ENCODE results near the gene ACTG1.
A peak's percentile ranks its signal among the peaks of the same experiment; 100 is the strongest.

Gene ACTG1

GRCh38 chr17:81509972-81510784 is 2.4 kb downstream of the ACTG1 start:
- H3K4ac ChIP-seq (ENCODE audit: low read length), result no peak overlapping the region
- no peak overlapping the region for H2BK5ac ChIP-seq (ENCODE audit: low read length)
- no peak overlapping the region for H3K18ac ChIP-seq (ENCODE audit: low read length)
- peak overlapping the region; percentile 87 for H3K4me2 ChIP-seq (ENCODE audit: insufficient read depth, low read length, poor library complexity, severe bottlenecking)
- no peak overlapping the region for H2BK12ac ChIP-seq (ENCODE audit: low read length)
- peak overlapping the region; percentile 1 for H3K23ac ChIP-seq (ENCODE audit: low read depth, low read length, poor library complexity)
- no peak overlapping the region for H3K14ac ChIP-seq (ENCODE audit: low read length)
- peaks cover 29 to 39% of the 10 kb centered on the region in 2 donors for H3K36me3 ChIP-seq (replicated peaks in 1 of 2; ENCODE audit: control insufficient read depth in 2 of 2, insufficient read depth in 2 of 2, low read length in 2 of 2)
- peaks cover 13% of the 10 kb centered on the region for H3K79me1 ChIP-seq (ENCODE audit: low read depth, low read length)
- peaks cover 5 to 7% of the 10 kb centered on the region in 2 donors for H3K4me1 ChIP-seq (ENCODE audit: control insufficient read depth in 2 of 2, insufficient read depth in 1 of 2, low read depth in 1 of 2, low read length in 2 of 2)
- peak overlapping the region; percentile 100 for H3K9ac ChIP-seq (ENCODE audit: low read depth, low read length, poor library complexity)
- H2BK120ac ChIP-seq (ENCODE audit: low read depth, low read length), result no peak overlapping the region
- H3K27ac ChIP-seq (replicated peaks; ENCODE audit: low read length), result no peak overlapping the region
- H3K4me3 ChIP-seq (ENCODE audit: low read length in 2 of 2), result peak overlapping the region; percentile 90 to 95
- no peak overlapping the region for H2BK15ac ChIP-seq (ENCODE audit: low read length)
- H3K9me3 ChIP-seq (replicated peaks in 1 of 2; ENCODE audit: control insufficient read depth in 2 of 2, insufficient read depth in 1 of 2, low read depth in 1 of 2, low read length in 2 of 2), result peaks cover 0 to 8% of the 10 kb centered on the region in 2 donors
- DNase-seq (ENCODE audit: low spot score), result no peak
- no peak overlapping the region for H2AFZ ChIP-seq (ENCODE audit: low read length)
- no peaks in the 10 kb centered on the region for H3K27me3 ChIP-seq (ENCODE audit: control insufficient read depth in 3 of 3, insufficient read depth in 3 of 3, low read depth in 1 of 3, low read length in 3 of 3)
- H4K8ac ChIP-seq (ENCODE audit: low read depth, low read length), result no peak overlapping the region
- H2AK5ac ChIP-seq (ENCODE audit: low read depth, low read length), result no peak overlapping the region
- WGBS, 2 donors (ENCODE audit: extremely low coverage in 2 of 2, insufficient read length in 2 of 2, insufficient replicate concordance in 1 of 2), result no CpG with 5 or more reads among the region's 22 CpGs
- no peak overlapping the region for H4K91ac ChIP-seq (ENCODE audit: low read depth, low read length, poor library complexity)

DNA sequence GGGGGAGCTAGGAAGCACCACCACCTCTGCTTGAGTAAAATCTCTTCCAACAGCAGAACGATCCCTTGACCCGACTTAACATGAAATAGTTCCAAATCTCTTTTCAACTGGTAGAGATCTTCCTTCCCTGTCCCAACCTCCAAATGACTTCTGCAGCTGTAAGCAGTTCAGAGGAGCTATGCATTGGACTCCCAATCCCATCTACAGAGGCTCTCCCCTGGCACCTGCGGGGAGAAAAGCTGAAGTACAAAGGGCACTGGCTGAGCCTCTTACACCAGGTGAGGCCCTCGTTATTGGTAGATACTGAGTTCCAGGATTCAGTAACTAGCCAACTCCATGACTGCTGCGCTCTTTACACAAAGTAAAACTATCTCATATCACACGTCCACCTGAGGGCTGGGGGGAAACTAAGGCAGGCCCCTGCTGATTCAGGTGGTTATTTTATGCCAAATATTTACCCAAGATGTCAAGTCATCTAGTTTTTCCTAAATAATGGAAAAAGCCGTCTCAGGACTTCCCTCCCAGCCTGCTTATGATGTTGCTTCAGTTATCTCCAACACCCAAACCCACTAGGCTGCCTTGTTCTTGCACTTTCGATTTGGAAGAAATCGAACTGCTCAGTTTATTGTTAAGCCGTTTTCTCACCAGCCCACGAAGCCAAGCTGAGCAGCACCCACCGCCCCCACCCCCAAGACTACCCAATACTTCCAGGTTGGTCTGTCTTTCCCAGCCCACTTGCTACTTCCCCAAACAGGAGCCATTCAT is 3.2 kb downstream of the ACTG1 start:
- Histone ChIP-seq H3K27ac (replicated peaks; ENCODE audit: low read length) (no peak overlapping the region), H2AK5ac (ENCODE audit: low read depth, low read length) (no peak overlapping the region)

DNA sequence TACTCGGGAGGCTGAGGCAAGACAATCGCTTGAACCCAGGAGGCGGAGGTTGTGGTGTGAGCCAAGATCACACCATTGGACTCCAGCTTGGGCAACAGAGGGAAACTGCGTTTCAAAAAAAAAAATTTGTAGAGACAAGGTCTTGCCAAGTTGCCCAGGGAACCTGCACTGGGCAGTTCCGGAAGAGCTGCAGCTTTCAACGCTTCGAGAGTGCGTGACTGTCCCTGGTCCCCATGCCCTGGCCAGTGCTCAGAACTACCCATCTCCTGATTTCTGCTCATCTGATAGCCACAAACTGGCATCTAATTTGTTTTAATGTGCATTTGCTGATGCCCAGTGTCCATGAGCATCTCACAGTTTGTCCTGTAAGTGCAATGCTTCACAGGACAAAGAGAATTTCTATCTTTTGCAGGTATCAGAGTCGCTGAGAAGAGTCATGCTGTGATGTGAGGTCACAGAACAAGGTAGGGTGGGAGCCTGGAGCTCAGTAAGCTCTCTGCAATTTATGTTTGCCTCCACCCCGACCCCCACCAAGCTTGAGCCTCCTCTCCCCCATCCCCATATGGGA is 3.9 kb downstream of the ACTG1 start:
- no peak overlapping the region for H2BK5ac ChIP-seq (ENCODE audit: low read length)
- no peak overlapping the region for H4K91ac ChIP-seq (ENCODE audit: low read depth, low read length, poor library complexity)
- no peak overlapping the region for H3K4ac ChIP-seq (ENCODE audit: low read length)
- no peak overlapping the region for H3K9ac ChIP-seq (ENCODE audit: low read depth, low read length, poor library complexity)
- no peak overlapping the region for H2BK120ac ChIP-seq (ENCODE audit: low read depth, low read length)
- no peak overlapping the region for H3K23ac ChIP-seq (ENCODE audit: low read depth, low read length, poor library complexity)
- H2AFZ ChIP-seq (ENCODE audit: low read length), result no peak overlapping the region
- peak overlapping the region; percentile 7 for H3K27ac ChIP-seq (replicated peaks; ENCODE audit: low read length)
- no peak overlapping the region for H2BK15ac ChIP-seq (ENCODE audit: low read length)
- H3K14ac ChIP-seq (ENCODE audit: low read length), result no peak overlapping the region
- peaks cover 5 to 7% of the 10 kb centered on the region in 2 donors for H3K4me1 ChIP-seq (ENCODE audit: control insufficient read depth in 2 of 2, insufficient read depth in 1 of 2, low read depth in 1 of 2, low read length in 2 of 2)
- DNase-seq (ENCODE audit: low spot score), result no peak
- peak overlapping the region; percentile 26 for H3K4me2 ChIP-seq (ENCODE audit: insufficient read depth, low read length, poor library complexity, severe bottlenecking)
- no CpG with 5 or more reads among the region's 10 CpGs for WGBS, 2 donors (ENCODE audit: extremely low coverage in 2 of 2, insufficient read length in 2 of 2, insufficient replicate concordance in 1 of 2)
- peaks cover 11% of the 10 kb centered on the region for H3K79me1 ChIP-seq (ENCODE audit: low read depth, low read length)
- H3K9me3 ChIP-seq (replicated peaks in 1 of 2; ENCODE audit: control insufficient read depth in 2 of 2, insufficient read depth in 1 of 2, low read depth in 1 of 2, low read length in 2 of 2), result peaks cover 0 to 8% of the 10 kb centered on the region in 2 donors
- H3K18ac ChIP-seq (ENCODE audit: low read length), result no peak overlapping the region
- no peak overlapping the region for H2AK5ac ChIP-seq (ENCODE audit: low read depth, low read length)
- peak overlapping the region in 1 of 2 donors; percentile 95 for H3K4me3 ChIP-seq (ENCODE audit: low read length in 2 of 2)
- H2BK12ac ChIP-seq (ENCODE audit: low read length), result no peak overlapping the region
- H3K27me3 ChIP-seq (ENCODE audit: control insufficient read depth in 3 of 3, insufficient read depth in 3 of 3, low read depth in 1 of 3, low read length in 3 of 3), result no peaks in the 10 kb centered on the region
- no peak overlapping the region for H4K8ac ChIP-seq (ENCODE audit: low read depth, low read length)
- peaks cover 29 to 39% of the 10 kb centered on the region in 2 donors for H3K36me3 ChIP-seq (replicated peaks in 1 of 2; ENCODE audit: control insufficient read depth in 2 of 2, insufficient read depth in 2 of 2, low read length in 2 of 2)

More for the DNA sequence above, 3.2 kb downstream of the ACTG1 start:
- Histone ChIP-seq H3K4ac (ENCODE audit: low read length) (no peak overlapping the region), H3K23ac (ENCODE audit: low read depth, low read length, poor library complexity) (no peak overlapping the region), H3K14ac (ENCODE audit: low read length) (no peak overlapping the region), H4K91ac (ENCODE audit: low read depth, low read length, poor library complexity) (no peak overlapping the region), H2BK12ac (ENCODE audit: low read length) (no peak overlapping the region), H3K4me2 (ENCODE audit: insufficient read depth, low read length, poor library complexity, severe bottlenecking) (peak overlapping the region; percentile 26), H3K9me3 (replicated peaks in 1 of 2; ENCODE audit: control insufficient read depth in 2 of 2, insufficient read depth in 1 of 2, low read depth in 1 of 2, low read length in 2 of 2) (peaks cover 0 to 8% of the 10 kb centered on the region in 2 donors), H4K8ac (ENCODE audit: low read depth, low read length) (no peak overlapping the region), H3K4me1 (ENCODE audit: control insufficient read depth in 2 of 2, insufficient read depth in 1 of 2, low read depth in 1 of 2, low read length in 2 of 2) (peaks cover 5 to 7% of the 10 kb centered on the region in 2 donors), H3K27me3 (ENCODE audit: control insufficient read depth in 3 of 3, insufficient read depth in 3 of 3, low read depth in 1 of 3, low read length in 3 of 3) (no peaks in the 10 kb centered on the region), H2AFZ (ENCODE audit: low read length) (no peak overlapping the region), H3K4me3 (ENCODE audit: low read length in 2 of 2) (peak overlapping the region; percentile 16 to 95), H2BK5ac (ENCODE audit: low read length) (no peak overlapping the region), H2BK120ac (ENCODE audit: low read depth, low read length) (no peak overlapping the region), H2BK15ac (ENCODE audit: low read length) (no peak overlapping the region), H3K79me1 (ENCODE audit: low read depth, low read length) (peaks cover 13% of the 10 kb centered on the region), H3K36me3 (replicated peaks in 1 of 2; ENCODE audit: control insufficient read depth in 2 of 2, insufficient read depth in 2 of 2, low read length in 2 of 2) (peaks cover 29 to 39% of the 10 kb centered on the region in 2 donors), H3K18ac (ENCODE audit: low read length) (no peak overlapping the region), H3K9ac (ENCODE audit: low read depth, low read length, poor library complexity) (no peak overlapping the region)
- no CpG with 5 or more reads among the region's 12 CpGs for WGBS, 2 donors (ENCODE audit: extremely low coverage in 2 of 2, insufficient read length in 2 of 2, insufficient replicate concordance in 1 of 2)
- no peak for DNase-seq (ENCODE audit: low spot score)

- Histone ChIP-seq H3K27me3 (ENCODE audit: control insufficient read depth in 3 of 3, insufficient read depth in 3 of 3, low read depth in 1 of 3, low read length in 3 of 3) (peaks cover 0 to 6% (median 0%) of the 10 kb centered on the region in 3 experiments), H3K4me1 (ENCODE audit: control insufficient read depth in 2 of 2, insufficient read depth in 1 of 2, low read depth in 1 of 2, low read length in 2 of 2) (peaks cover 0 to 1% of the 10 kb centered on the region in 2 donors), H3K79me1 (ENCODE audit: low read depth, low read length) (no peaks in the 10 kb centered on the region), H3K18ac (ENCODE audit: low read length) (no peak overlapping the region), H4K91ac (ENCODE audit: low read depth, low read length, poor library complexity) (no peak overlapping the region), H2BK5ac (ENCODE audit: low read length) (no peak overlapping the region), H4K8ac (ENCODE audit: low read depth, low read length) (no peak overlapping the region), H2BK120ac (ENCODE audit: low read depth, low read length) (no peak overlapping the region), H2BK15ac (ENCODE audit: low read length) (no peak overlapping the region), H3K36me3 (replicated peaks in 1 of 2; ENCODE audit: control insufficient read depth in 2 of 2, insufficient read depth in 2 of 2, low read length in 2 of 2) (peaks cover 0 to 3% of the 10 kb centered on the region in 2 donors), H2AK5ac (ENCODE audit: low read depth, low read length) (no peak overlapping the region), H3K4me3 (ENCODE audit: low read length in 2 of 2) (no peak overlapping the region), H3K4me2 (ENCODE audit: insufficient read depth, low read length, poor library complexity, severe bottlenecking) (no peak overlapping the region), H3K4ac (ENCODE audit: low read length) (no peak overlapping the region), H3K27ac (replicated peaks; ENCODE audit: low read length) (no peak overlapping the region), H3K9me3 (replicated peaks in 1 of 2; ENCODE audit: control insufficient read depth in 2 of 2, insufficient read depth in 1 of 2, low read depth in 1 of 2, low read length in 2 of 2) (peaks cover 2% of the 10 kb centered on the region in 2 donors), H3K9ac (ENCODE audit: low read depth, low read length, poor library complexity) (no peak overlapping the region), H3K23ac (ENCODE audit: low read depth, low read length, poor library complexity) (no peak overlapping the region), H3K14ac (ENCODE audit: low read length) (no peak overlapping the region), H2BK12ac (ENCODE audit: low read length) (no peak overlapping the region), H2AFZ (ENCODE audit: low read length) (no peak overlapping the region)
- DNase-seq (ENCODE audit: low spot score), result no peak
Observed at GRCh38 chr17:81503619-81504018, 9.0 kb downstream of the ACTG1 start.

All from neuronal stem cell (in vitro differentiated cells).